ENCODE measurements around the gene LSG1.

Gene LSG1

GRCh38 chr3:194702545-194702944, 30.6 kb upstream of the LSG1 start:
- no CpG with 5 or more reads among the region's 9 CpGs for WGBS, 2 donors (ENCODE audit: extremely low coverage in 2 of 2, insufficient read length in 2 of 2, insufficient replicate concordance in 1 of 2)
- no peak overlapping the region for H2BK120ac ChIP-seq (ENCODE audit: low read depth, low read length)
- no peak overlapping the region for H3K23ac ChIP-seq (ENCODE audit: low read depth, low read length, poor library complexity)
- no peak overlapping the region for H3K4ac ChIP-seq (ENCODE audit: low read length)
- DNase-seq (ENCODE audit: low spot score): no peak
- no peak overlapping the region for H2BK15ac ChIP-seq (ENCODE audit: low read length)
- H2BK5ac ChIP-seq (ENCODE audit: low read length): no peak overlapping the region
- H3K14ac ChIP-seq (ENCODE audit: low read length): no peak overlapping the region
- H3K79me1 ChIP-seq (ENCODE audit: low read depth, low read length): no peaks in the 10 kb centered on the region
- no peak overlapping the region for H3K4me2 ChIP-seq (ENCODE audit: insufficient read depth, low read length, poor library complexity, severe bottlenecking)
- H3K9ac ChIP-seq (ENCODE audit: low read depth, low read length, poor library complexity): no peak overlapping the region
- peaks cover 0 to 5% of the 10 kb centered on the region in 2 donors for H3K4me1 ChIP-seq (ENCODE audit: control insufficient read depth in 2 of 2, insufficient read depth in 1 of 2, low read depth in 1 of 2, low read length in 2 of 2)
- no peak overlapping the region for H2BK12ac ChIP-seq (ENCODE audit: low read length)
- H4K8ac ChIP-seq (ENCODE audit: low read depth, low read length): no peak overlapping the region
- H3K27me3 ChIP-seq (ENCODE audit: control insufficient read depth in 3 of 3, insufficient read depth in 3 of 3, low read depth in 1 of 3, low read length in 3 of 3): peaks cover 0 to 29% (median 0%) of the 10 kb centered on the region in 3 experiments
- no peak overlapping the region for H2AFZ ChIP-seq (ENCODE audit: low read length)
- no peaks in the 10 kb centered on the region for H3K36me3 ChIP-seq (replicated peaks in 1 of 2; ENCODE audit: control insufficient read depth in 2 of 2, insufficient read depth in 2 of 2, low read length in 2 of 2)
- H4K91ac ChIP-seq (ENCODE audit: low read depth, low read length, poor library complexity): no peak overlapping the region
- no peaks in the 10 kb centered on the region for H3K9me3 ChIP-seq (replicated peaks in 1 of 2; ENCODE audit: control insufficient read depth in 2 of 2, insufficient read depth in 1 of 2, low read depth in 1 of 2, low read length in 2 of 2)
- H3K18ac ChIP-seq (ENCODE audit: low read length): no peak overlapping the region
- no peak overlapping the region for H3K27ac ChIP-seq (replicated peaks; ENCODE audit: low read length)
- H3K4me3 ChIP-seq (ENCODE audit: low read length in 2 of 2): no peak overlapping the region
- H2AK5ac ChIP-seq (ENCODE audit: low read depth, low read length): peak overlapping the region; percentile 85

- Histone ChIP-seq H3K79me1 (ENCODE audit: low read depth, low read length) (no peaks in the 10 kb centered on the region), H3K4me2 (ENCODE audit: insufficient read depth, low read length, poor library complexity, severe bottlenecking) (no peak overlapping the region), H3K27me3 (ENCODE audit: control insufficient read depth in 3 of 3, insufficient read depth in 3 of 3, low read depth in 1 of 3, low read length in 3 of 3) (peaks cover 0 to 41% (median 0%) of the 10 kb centered on the region in 3 experiments), H3K27ac (replicated peaks; ENCODE audit: low read length) (no peak overlapping the region), H3K9ac (ENCODE audit: low read depth, low read length, poor library complexity) (no peak overlapping the region), H3K9me3 (replicated peaks in 1 of 2; ENCODE audit: control insufficient read depth in 2 of 2, insufficient read depth in 1 of 2, low read depth in 1 of 2, low read length in 2 of 2) (no peaks in the 10 kb centered on the region), H2BK15ac (ENCODE audit: low read length) (no peak overlapping the region), H4K91ac (ENCODE audit: low read depth, low read length, poor library complexity) (no peak overlapping the region), H4K8ac (ENCODE audit: low read depth, low read length) (no peak overlapping the region), H2BK12ac (ENCODE audit: low read length) (no peak overlapping the region), H3K4me3 (ENCODE audit: low read length in 2 of 2) (no peak overlapping the region), H2AFZ (ENCODE audit: low read length) (no peak overlapping the region), H3K4ac (ENCODE audit: low read length) (no peak overlapping the region), H3K18ac (ENCODE audit: low read length) (no peak overlapping the region), H3K14ac (ENCODE audit: low read length) (no peak overlapping the region), H2BK120ac (ENCODE audit: low read depth, low read length) (no peak overlapping the region), H3K23ac (ENCODE audit: low read depth, low read length, poor library complexity) (no peak overlapping the region), H2BK5ac (ENCODE audit: low read length) (no peak overlapping the region), H2AK5ac (ENCODE audit: low read depth, low read length) (no peak overlapping the region), H3K36me3 (replicated peaks in 1 of 2; ENCODE audit: control insufficient read depth in 2 of 2, insufficient read depth in 2 of 2, low read length in 2 of 2) (no peaks in the 10 kb centered on the region), H3K4me1 (ENCODE audit: control insufficient read depth in 2 of 2, insufficient read depth in 1 of 2, low read depth in 1 of 2, low read length in 2 of 2) (peaks cover 0 to under 1% of the 10 kb centered on the region in 2 donors)
- no CpG with 5 or more reads among the region's 6 CpGs for WGBS, 2 donors (ENCODE audit: extremely low coverage in 2 of 2, insufficient read length in 2 of 2, insufficient replicate concordance in 1 of 2)
- DNase-seq (ENCODE audit: low spot score): no peak
These were observed 24.7 kb upstream of the LSG1 start for GRCh38 chr3:194696702-194697101.

GRCh38 chr3:194691481-194692283, 19.7 kb upstream of the LSG1 start:
- Histone ChIP-seq H2BK5ac (ENCODE audit: low read length) (no peak overlapping the region), H3K9me3 (replicated peaks in 1 of 2; ENCODE audit: control insufficient read depth in 2 of 2, insufficient read depth in 1 of 2, low read depth in 1 of 2, low read length in 2 of 2) (no peaks in the 10 kb centered on the region), H3K4me2 (ENCODE audit: insufficient read depth, low read length, poor library complexity, severe bottlenecking) (no peak overlapping the region), H3K27me3 (ENCODE audit: control insufficient read depth in 3 of 3, insufficient read depth in 3 of 3, low read depth in 1 of 3, low read length in 3 of 3) (peaks cover 8 to 52% (median 21%) of the 10 kb centered on the region in 3 experiments), H4K8ac (ENCODE audit: low read depth, low read length) (no peak overlapping the region), H2AK5ac (ENCODE audit: low read depth, low read length) (no peak overlapping the region), H2BK12ac (ENCODE audit: low read length) (no peak overlapping the region), H3K36me3 (replicated peaks in 1 of 2; ENCODE audit: control insufficient read depth in 2 of 2, insufficient read depth in 2 of 2, low read length in 2 of 2) (no peaks in the 10 kb centered on the region), H4K91ac (ENCODE audit: low read depth, low read length, poor library complexity) (no peak overlapping the region), H3K4ac (ENCODE audit: low read length) (no peak overlapping the region), H2BK120ac (ENCODE audit: low read depth, low read length) (no peak overlapping the region), H2AFZ (ENCODE audit: low read length) (peak overlapping the region; percentile 2), H3K23ac (ENCODE audit: low read depth, low read length, poor library complexity) (no peak overlapping the region), H3K4me1 (ENCODE audit: control insufficient read depth in 2 of 2, insufficient read depth in 1 of 2, low read depth in 1 of 2, low read length in 2 of 2) (peaks cover 4 to 11% of the 10 kb centered on the region in 2 donors), H3K79me1 (ENCODE audit: low read depth, low read length) (peaks cover 2% of the 10 kb centered on the region), H2BK15ac (ENCODE audit: low read length) (no peak overlapping the region), H3K27ac (replicated peaks; ENCODE audit: low read length) (no peak overlapping the region), H3K4me3 (ENCODE audit: low read length in 2 of 2) (no peak overlapping the region), H3K18ac (ENCODE audit: low read length) (no peak overlapping the region), H3K14ac (ENCODE audit: low read length) (no peak overlapping the region), H3K9ac (ENCODE audit: low read depth, low read length, poor library complexity) (no peak overlapping the region)
- WGBS, 2 donors (ENCODE audit: extremely low coverage in 2 of 2, insufficient read length in 2 of 2, insufficient replicate concordance in 1 of 2): no CpG with 5 or more reads among the region's 15 CpGs
- DNase-seq (ENCODE audit: low spot score): no peak

DNA sequence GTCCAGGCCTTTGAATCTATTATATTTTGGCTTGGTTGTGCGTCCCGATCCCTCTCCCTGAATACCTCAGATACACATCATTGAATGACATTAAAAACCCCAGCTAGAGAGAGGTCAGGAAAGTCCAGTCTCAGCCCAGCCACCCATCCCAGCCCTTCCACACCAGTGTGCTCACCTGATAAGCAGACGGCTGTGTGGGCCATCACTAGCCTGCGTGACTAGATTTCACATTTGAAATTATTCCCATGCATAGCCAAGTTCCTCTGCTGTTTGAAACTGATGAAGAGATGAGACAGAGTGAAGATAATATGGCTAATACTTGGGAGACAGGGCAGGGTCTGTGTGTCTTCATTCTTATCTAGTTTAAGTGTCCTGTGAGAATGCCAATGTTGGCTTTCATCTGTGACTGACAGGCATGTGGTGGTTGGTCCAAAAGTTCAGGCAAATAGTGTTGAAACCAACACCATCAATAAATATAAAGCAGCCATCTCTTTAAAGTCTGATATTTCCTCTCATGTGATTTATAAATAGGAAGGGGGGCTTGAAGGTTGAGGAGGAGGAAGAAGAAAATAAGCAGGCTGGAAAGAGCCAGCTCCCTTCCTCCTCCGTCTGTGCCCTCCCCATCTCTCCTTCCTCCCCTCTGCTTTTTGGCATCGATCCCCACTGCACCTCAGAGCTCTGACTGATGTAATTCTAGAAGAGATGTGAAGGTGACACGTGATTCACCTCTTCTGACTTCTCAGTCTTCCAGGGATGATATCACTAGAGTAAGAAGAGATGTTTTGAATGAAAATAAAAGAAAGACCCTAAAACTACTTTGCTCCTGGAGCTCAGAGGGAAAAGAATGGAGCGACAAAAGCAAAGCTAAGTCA, 18.7 kb upstream of the LSG1 start:
- H3K14ac ChIP-seq (ENCODE audit: low read length): no peak overlapping the region
- no peak overlapping the region for H3K9ac ChIP-seq (ENCODE audit: low read depth, low read length, poor library complexity)
- H4K8ac ChIP-seq (ENCODE audit: low read depth, low read length): no peak overlapping the region
- H3K27me3 ChIP-seq (ENCODE audit: control insufficient read depth in 3 of 3, insufficient read depth in 3 of 3, low read depth in 1 of 3, low read length in 3 of 3): peaks cover 16 to 50% (median 31%) of the 10 kb centered on the region in 3 experiments
- no peak overlapping the region for H3K4me2 ChIP-seq (ENCODE audit: insufficient read depth, low read length, poor library complexity, severe bottlenecking)
- H3K9me3 ChIP-seq (replicated peaks in 1 of 2; ENCODE audit: control insufficient read depth in 2 of 2, insufficient read depth in 1 of 2, low read depth in 1 of 2, low read length in 2 of 2): no peaks in the 10 kb centered on the region
- H3K4me1 ChIP-seq (ENCODE audit: control insufficient read depth in 2 of 2, insufficient read depth in 1 of 2, low read depth in 1 of 2, low read length in 2 of 2): peaks cover 4 to 12% of the 10 kb centered on the region in 2 donors
- H3K4me3 ChIP-seq (ENCODE audit: low read length in 2 of 2): no peak overlapping the region
- H3K23ac ChIP-seq (ENCODE audit: low read depth, low read length, poor library complexity): no peak overlapping the region
- no peak overlapping the region for H2BK120ac ChIP-seq (ENCODE audit: low read depth, low read length)
- H2BK15ac ChIP-seq (ENCODE audit: low read length): no peak overlapping the region
- no peak overlapping the region for H2AFZ ChIP-seq (ENCODE audit: low read length)
- H4K91ac ChIP-seq (ENCODE audit: low read depth, low read length, poor library complexity): no peak overlapping the region
- H3K18ac ChIP-seq (ENCODE audit: low read length): no peak overlapping the region
- H2BK5ac ChIP-seq (ENCODE audit: low read length): no peak overlapping the region
- H3K4ac ChIP-seq (ENCODE audit: low read length): no peak overlapping the region
- no CpG with 5 or more reads among the region's 8 CpGs for WGBS, 2 donors (ENCODE audit: extremely low coverage in 2 of 2, insufficient read length in 2 of 2, insufficient replicate concordance in 1 of 2)
- no peak overlapping the region for H2BK12ac ChIP-seq (ENCODE audit: low read length)
- H2AK5ac ChIP-seq (ENCODE audit: low read depth, low read length): no peak overlapping the region
- H3K79me1 ChIP-seq (ENCODE audit: low read depth, low read length): peaks cover 2% of the 10 kb centered on the region
- DNase-seq (ENCODE audit: low spot score): no peak
- H3K36me3 ChIP-seq (replicated peaks in 1 of 2; ENCODE audit: control insufficient read depth in 2 of 2, insufficient read depth in 2 of 2, low read length in 2 of 2): no peaks in the 10 kb centered on the region
- H3K27ac ChIP-seq (replicated peaks; ENCODE audit: low read length): no peak overlapping the region

Data from neuronal stem cell (in vitro differentiated cells).